Urinary bladder (tissue), 4 donors: ENCODE data around the gene FRMD4B. TPM values are rescaled to one million over a fixed set of nuclear protein-coding genes. Genes with fewer than 3 reads are reported as not detected.
"Not testable (repeated sequence)": the region's sequence is repeated elsewhere in the genome, so short reads cannot be mapped to it uniquely, and the experiment has no call there.

Experiments
- DNase-seq: peaks from one replicate; pipeline ENCODE4 v3.0.0-alpha.2; 2015; ENCODE audit errors: extremely low spot score
- H3K27ac ChIP-seq: one replicate; pipeline ENCODE4 v1.5.1; 2013; ENCODE audit warnings: low read depth, mild to moderate bottlenecking, moderate library complexity
- H3K36me3 ChIP-seq: one replicate; pipeline ENCODE4 v1.6.1; 2013; ENCODE audit warnings: mild to moderate bottlenecking, moderate library complexity; ENCODE audit not compliant: insufficient read depth
- H3K4me1 ChIP-seq: one replicate; pipeline ENCODE4 v1.6.1; 2013; ENCODE audit warnings: mild to moderate bottlenecking, moderate library complexity; ENCODE audit not compliant: insufficient read depth
- H3K4me3 ChIP-seq: one replicate; pipeline ENCODE4 v1.5.1; 2013; ENCODE audit warnings: low read depth, low read length
- WGBS: extraction: QIAGEN DNeasy Blood & Tissue Kit; methylation state at CpG from one replicate; pipeline ENCODE4 v1.1.7; 2013; 5-methylcytosine and 5-hydroxymethylcytosine counted together
- polyA plus RNA-seq: library from polyadenylated mRNA; stranded (reverse); fragments of 200-250 nt; gene quantifications from one replicate; pipeline ENCODE4 v1.2.3, GENCODE V29; 2013
- total RNA-seq: library from RNA; depleted of rRNA; stranded (reverse); fragments of >200 nt; gene quantifications from one replicate; pipeline ENCODE4 v1.2.3, GENCODE V29; 2014
- donor health status: healthy with polysubstance abuse.
- donor health status: healthy.

FRMD4B gene
- total and polyA plus RNA-seq, 2 donors, result 5.9 to 39.1 TPM

GRCh38 chr3:69266585-69266984 is 119.3 kb downstream of the FRMD4B start:
- no peak overlapping the region for H3K27ac ChIP-seq
- DNase-seq, result no peak
- WGBS, result 92% methylated on average over 2 of the region's 2 CpGs
- no peaks in the 10 kb centered on the region for H3K36me3 ChIP-seq
- no peaks in the 10 kb centered on the region for H3K4me1 ChIP-seq
- H3K4me3 ChIP-seq, result no peak overlapping the region

DNA sequence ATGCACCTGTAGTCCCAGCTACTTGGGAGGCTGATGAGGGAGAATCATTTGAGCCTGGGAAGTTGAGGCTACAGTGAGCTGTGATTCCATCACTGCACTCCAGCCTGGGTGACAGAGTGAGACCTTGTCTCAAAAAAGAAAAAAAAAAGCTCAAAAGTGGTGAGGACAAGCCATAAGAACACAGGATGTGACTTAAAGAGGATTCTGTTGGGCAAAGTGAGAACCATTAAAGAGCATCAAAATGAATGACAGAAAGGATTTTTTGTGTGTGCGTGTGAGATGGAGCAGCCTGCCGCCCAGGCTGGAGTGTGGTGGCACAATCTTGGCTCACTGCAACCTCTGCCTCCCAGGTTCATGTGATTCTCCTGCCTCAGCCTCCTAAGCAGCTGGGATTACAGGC is 119.8 kb downstream of the FRMD4B start:
- not testable (repeated sequence) for H3K27ac ChIP-seq, H3K4me3 ChIP-seq, H3K36me3 ChIP-seq, H3K4me1 ChIP-seq, DNase-seq
- 98% methylated on average over 2 of the region's 2 CpGs for WGBS

DNA sequence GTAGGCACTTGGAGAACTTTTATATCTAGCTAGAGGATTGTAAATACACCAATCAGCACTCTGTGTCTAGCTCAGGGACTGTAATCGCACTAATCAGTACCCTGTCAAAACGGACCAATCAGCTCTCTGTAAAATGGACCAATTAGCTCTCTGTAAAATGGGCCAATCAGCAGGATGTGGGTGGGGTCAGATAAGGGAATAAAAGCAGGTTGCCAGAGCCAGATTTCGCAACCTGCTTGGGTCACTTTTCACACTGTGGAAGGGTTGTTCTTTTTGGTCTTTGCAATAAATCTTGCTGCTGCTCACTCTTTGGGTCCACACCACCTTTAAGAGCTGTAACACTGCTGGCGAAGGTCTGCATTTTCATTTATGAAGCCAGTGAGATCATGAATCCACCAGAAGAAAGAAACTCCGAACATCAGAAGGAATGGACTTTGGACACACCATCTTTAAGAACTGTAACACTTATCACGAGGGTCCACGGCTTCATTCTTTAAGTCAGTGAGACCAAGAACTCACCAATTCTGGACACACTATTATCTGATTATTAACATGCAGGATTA is 125.0 kb downstream of the FRMD4B start:
- 96% methylated on average over 7 of the region's 7 CpGs for WGBS
- H3K36me3 ChIP-seq, result not testable (repeated sequence)

GRCh38 chr3:69260216-69260787 is 125.6 kb downstream of the FRMD4B start:
- WGBS, result 96% methylated on average over 35 of the region's 35 CpGs
- no peak for DNase-seq
- no peak overlapping the region for H3K4me3 ChIP-seq

More for the DNA sequence above, 125.0 kb downstream of the FRMD4B start:
- H3K27ac ChIP-seq, H3K4me1 ChIP-seq, DNase-seq, H3K4me3 ChIP-seq: not testable (repeated sequence)

DNA sequence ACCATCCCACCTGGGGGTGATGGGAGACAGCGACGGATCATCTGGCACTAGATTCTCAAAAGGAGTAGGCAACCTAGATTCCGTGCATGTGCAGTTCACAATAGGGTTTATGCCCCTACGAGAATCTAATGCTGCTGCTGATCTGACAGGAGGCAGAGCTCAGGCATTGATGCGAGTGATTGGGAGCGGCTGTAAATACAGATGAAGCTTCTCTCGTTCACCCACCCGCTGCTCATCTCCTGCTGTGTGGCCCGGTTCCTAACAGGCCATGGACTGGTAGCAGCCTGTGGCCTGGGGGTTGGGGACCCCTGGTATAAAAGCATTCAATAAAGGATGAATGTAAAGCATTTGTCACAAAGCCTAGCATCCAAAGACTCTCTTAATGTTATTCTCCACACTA is 126.8 kb downstream of the FRMD4B start:
- Histone ChIP-seq H3K4me3 (no peak overlapping the region), H3K36me3 (no peaks in the 10 kb centered on the region), H3K27ac (no peak overlapping the region), H3K4me1 (no peaks in the 10 kb centered on the region)
- DNase-seq, result no peak
- WGBS, result 94% methylated on average over 9 of the region's 9 CpGs

More at GRCh38 chr3:69260216-69260787, 125.6 kb downstream of the FRMD4B start:
- Histone ChIP-seq H3K4me1 (no peaks in the 10 kb centered on the region), H3K36me3 (no peaks in the 10 kb centered on the region), H3K27ac (no peak overlapping the region)

DNA sequence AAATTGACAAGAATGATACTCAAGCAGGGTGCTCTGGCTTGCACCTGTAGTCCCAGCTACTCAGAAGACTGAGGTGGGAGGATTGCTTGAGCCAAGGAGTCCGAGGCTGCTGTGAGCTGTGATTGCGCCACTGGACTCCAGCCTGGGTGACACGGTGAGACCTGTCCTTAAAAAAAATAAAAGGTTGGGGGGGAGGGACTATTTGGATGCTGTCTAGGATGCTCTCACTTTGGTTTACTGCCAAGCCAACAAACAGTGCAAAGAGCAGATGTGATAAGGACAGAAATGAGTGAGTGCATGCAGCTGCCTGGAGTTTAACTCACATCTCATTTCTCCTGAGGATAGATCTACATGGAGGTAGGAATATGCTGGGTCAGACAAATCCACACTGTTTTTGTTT is 130.0 kb downstream of the FRMD4B start:
- no peak overlapping the region for H3K4me3 ChIP-seq
- no peak for DNase-seq
- H3K36me3 ChIP-seq, result no peaks in the 10 kb centered on the region
- no peaks in the 10 kb centered on the region for H3K4me1 ChIP-seq
- no peak overlapping the region for H3K27ac ChIP-seq
- WGBS, result 56% methylated on average over 3 of the region's 3 CpGs

GRCh38 chr3:69254351-69254750 is 131.5 kb downstream of the FRMD4B start:
- Histone ChIP-seq H3K36me3 (no peaks in the 10 kb centered on the region), H3K4me1 (no peaks in the 10 kb centered on the region), H3K27ac (no peak overlapping the region), H3K4me3 (no peak overlapping the region)
- WGBS, result 82% methylated on average over 4 of the region's 4 CpGs
- DNase-seq, result no peak

GRCh38 chr3:69252631-69253030 is 133.3 kb downstream of the FRMD4B start:
- Histone ChIP-seq H3K27ac (no peak overlapping the region), H3K4me1 (no peaks in the 10 kb centered on the region), H3K4me3 (no peak overlapping the region), H3K36me3 (no peaks in the 10 kb centered on the region)
- no peak for DNase-seq
- 97% methylated on average over 4 of the region's 4 CpGs for WGBS

DNA sequence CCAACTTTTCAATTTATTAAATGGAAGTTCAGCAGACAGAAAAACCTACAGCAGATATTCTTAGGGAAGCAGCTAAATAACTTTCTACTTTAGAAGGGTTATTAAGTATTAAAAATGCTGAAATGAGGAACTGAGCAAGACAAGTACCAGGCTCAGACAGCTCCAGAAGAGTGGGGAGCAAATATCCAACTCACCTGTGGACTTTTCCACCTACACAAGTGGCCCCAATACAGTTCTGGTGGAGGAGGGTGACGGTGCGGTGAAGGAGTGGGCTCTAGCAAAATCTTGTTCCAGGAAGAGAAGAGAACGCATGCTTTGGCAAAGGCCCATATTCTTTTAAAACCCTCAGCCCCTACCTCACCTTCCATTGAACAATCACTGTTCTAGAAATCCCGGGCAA is 133.7 kb downstream of the FRMD4B start:
- Histone ChIP-seq H3K36me3 (no peaks in the 10 kb centered on the region), H3K27ac (no peak overlapping the region), H3K4me1 (no peaks in the 10 kb centered on the region), H3K4me3 (no peak overlapping the region)
- 91% methylated on average over 4 of the region's 4 CpGs for WGBS
- no peak for DNase-seq

DNA sequence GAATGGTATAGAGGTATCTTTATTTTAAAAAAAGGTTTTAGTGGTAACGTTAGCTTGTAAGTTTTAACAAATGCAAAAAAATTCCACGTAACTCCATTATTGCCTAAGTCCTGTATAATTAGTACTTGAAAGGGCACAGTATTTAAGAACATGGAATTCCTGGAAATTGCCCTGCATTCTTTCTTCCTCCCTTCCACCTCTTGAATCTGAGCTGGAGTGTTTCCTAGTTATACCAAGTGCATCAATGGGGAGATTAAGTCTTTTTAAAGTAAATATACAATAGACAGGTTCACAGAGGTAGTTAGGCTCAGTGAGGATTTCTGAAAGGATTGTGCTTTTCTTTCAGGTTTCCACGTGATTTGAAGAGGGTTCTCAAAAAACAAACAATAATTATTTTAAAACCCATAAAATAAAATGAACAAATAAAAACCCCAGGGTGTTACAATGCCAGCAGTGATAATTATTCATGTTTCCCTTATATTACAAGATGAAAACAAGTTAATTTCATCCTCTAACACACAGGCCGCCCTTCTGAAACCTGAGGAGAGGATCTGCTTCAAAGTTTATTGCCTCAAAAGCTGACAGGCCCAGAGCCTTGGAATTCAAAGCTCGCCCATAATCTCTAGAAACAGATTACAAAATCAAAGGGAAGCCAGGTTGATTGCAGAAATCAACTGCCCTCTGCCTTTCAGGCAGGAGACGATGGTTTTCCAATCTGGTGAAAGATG is 134.6 kb downstream of the FRMD4B start:
- 73% methylated on average over 6 of the region's 6 CpGs for WGBS

GRCh38 chr3:69250014-69250413 is 135.9 kb downstream of the FRMD4B start:
- DNase-seq, result no peak
- WGBS, result 59% methylated on average over 8 of the region's 8 CpGs
- no peak overlapping the region for H3K4me3 ChIP-seq

More for the DNA sequence above, 134.6 kb downstream of the FRMD4B start:
- no peak overlapping the region for H3K27ac ChIP-seq
- H3K4me3 ChIP-seq, result no peak overlapping the region
- no peaks in the 10 kb centered on the region for H3K4me1 ChIP-seq
- DNase-seq, result no peak
- H3K36me3 ChIP-seq, result no peaks in the 10 kb centered on the region

DNA sequence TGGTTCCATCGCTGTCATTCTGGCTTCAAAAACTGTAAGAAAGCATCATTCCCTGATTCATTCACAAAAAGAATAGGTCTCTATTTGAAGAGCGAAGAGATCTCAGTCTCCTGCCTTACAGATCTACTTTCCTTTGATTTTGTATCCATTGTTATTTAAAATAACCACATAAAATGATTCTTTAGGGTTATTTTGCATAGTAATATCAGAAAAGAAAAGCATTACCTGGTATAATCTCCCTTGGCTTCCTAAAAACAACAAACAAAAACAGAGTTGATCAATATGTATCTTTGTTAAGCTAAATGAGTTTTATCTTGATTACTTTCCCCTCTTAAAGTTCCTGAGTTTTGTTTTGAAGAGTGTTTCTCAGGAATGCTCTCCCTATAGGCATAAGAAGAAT is 136.9 kb downstream of the FRMD4B start:
- no peak overlapping the region for H3K27ac ChIP-seq
- no peak overlapping the region for H3K4me3 ChIP-seq
- H3K36me3 ChIP-seq, result no peaks in the 10 kb centered on the region
- WGBS, result 90% methylated on average over 2 of the region's 2 CpGs
- no peak for DNase-seq
- H3K4me1 ChIP-seq, result no peaks in the 10 kb centered on the region

More at GRCh38 chr3:69250014-69250413, 135.9 kb downstream of the FRMD4B start:
- no peak overlapping the region for H3K27ac ChIP-seq
- no peaks in the 10 kb centered on the region for H3K4me1 ChIP-seq
- H3K36me3 ChIP-seq, result no peaks in the 10 kb centered on the region

DNA sequence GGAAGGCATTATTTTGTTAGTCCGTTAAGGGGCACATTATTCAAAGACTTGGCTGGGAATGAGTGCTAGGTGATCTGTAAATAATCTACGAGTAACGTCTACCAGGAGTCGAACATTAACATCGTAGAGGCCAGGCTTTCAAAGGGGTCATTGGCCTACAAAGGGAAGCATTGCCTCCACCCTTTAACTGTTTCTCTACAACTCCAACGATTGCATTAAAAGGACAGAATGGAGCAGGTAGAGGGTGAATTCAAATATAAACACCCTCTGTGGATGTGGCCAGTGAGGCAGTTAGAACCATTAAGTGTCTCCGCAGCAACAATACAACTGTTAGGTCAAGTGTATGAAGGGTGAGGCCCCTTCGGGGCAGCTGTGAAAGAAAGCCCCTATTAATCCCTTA is 137.5 kb downstream of the FRMD4B start:
- WGBS, result 66% methylated on average over 8 of the region's 8 CpGs
- Histone ChIP-seq H3K27ac (no peak overlapping the region), H3K36me3 (no peaks in the 10 kb centered on the region), H3K4me1 (no peaks in the 10 kb centered on the region), H3K4me3 (no peak overlapping the region)
- DNase-seq, result no peak

GRCh38 chr3:69246612-69247011 is 139.3 kb downstream of the FRMD4B start:
- no peak overlapping the region for H3K27ac ChIP-seq
- no peak for DNase-seq
- H3K36me3 ChIP-seq, result no peaks in the 10 kb centered on the region
- WGBS, result 93% methylated on average over 7 of the region's 7 CpGs
- H3K4me3 ChIP-seq, result no peak overlapping the region
- no peaks in the 10 kb centered on the region for H3K4me1 ChIP-seq
